Thoracic aorta (tissue), 2 donors: Measurements from ENCODE around the gene KRTAP10-10. TPM values are rescaled to one million over a fixed set of nuclear protein-coding genes. Genes with fewer than 3 reads are reported as not detected.

Source experiments
- ATAC-seq: fragments of 150-250 bp; one replicate; pipeline ENCODE4 v1.8.0; 2017; ENCODE audit warnings: low read depth; ENCODE audit not compliant: insufficient number of reproducible peaks, low FRiP score
- DNase-seq: peaks from one replicate; pipeline ENCODE4 v3.0.0-alpha.2; 2020; ENCODE audit warnings: low spot score
- H3K27ac ChIP-seq, 2 donors: fragments of 200-600 bp; sonication (generic); 1 replicate in 1 of 2; 2 replicates in 1 of 2; pipeline ENCODE4 v1.5.1; 2016; ENCODE audit warnings: mild to moderate bottlenecking in 2 of 2, moderate library complexity in 2 of 2
- H3K27me3 ChIP-seq: fragments of 200-600 bp; sonication (generic); replicated peaks from 2 replicates; pipeline ENCODE4 v1.6.0; 2016; ENCODE audit warnings: mild to moderate bottlenecking; ENCODE audit not compliant: insufficient read depth
- H3K36me3 ChIP-seq: fragments of 200-600 bp; sonication (generic); one replicate; pipeline ENCODE4 v1.5.1; 2016
- H3K4me1 ChIP-seq, 2 donors: fragments of 200-600 bp; sonication (generic); 1 replicate in 1 of 2; 2 replicates in 1 of 2; pipeline versions ENCODE4 v1.5.1 to v1.6.0; 2016; ENCODE audit warnings: low read depth in 2 of 2, mild to moderate bottlenecking in 1 of 2; ENCODE audit not compliant: control insufficient read depth in 1 of 2
- H3K4me3 ChIP-seq: fragments of 200-600 bp; sonication (generic); 2 replicates; pipeline ENCODE4 v1.5.1; 2016; ENCODE audit warnings: mild to moderate bottlenecking
- H3K9me3 ChIP-seq: fragments of 200-600 bp; sonication (generic); 2 replicates; pipeline ENCODE4 v1.5.1; 2016
- CTCF ChIP-seq: fragments of 200-600 bp; sonication (generic); IDR thresholded peaks from one replicate; pipeline ENCODE4 v1.5.1; 2019; ENCODE audit warnings: antibody characterized with exemption
- total RNA-seq, 2 donors: library from RNA; depleted of rRNA; stranded (reverse); fragments of >200 nt; gene quantifications; one replicate each; pipeline versions ENCODE4 v1.1.0 to v1.2.3, GENCODE V29; 2016

KRTAP10-10 gene
- total RNA-seq, 2 donors from 2014 or later, result not detected

GRCh38 chr21:44653123-44653522, 16.0 kb downstream of the KRTAP10-10 start:
- H3K9me3 ChIP-seq, result peaks cover 3% of the 10 kb centered on the region
- no peak for DNase-seq
- H3K4me3 ChIP-seq, result no peak overlapping the region
- no peak overlapping the region for H3K27ac ChIP-seq
- H3K36me3 ChIP-seq, result no peaks in the 10 kb centered on the region
- no peaks in the 10 kb centered on the region for H3K4me1 ChIP-seq
- no peaks in the 10 kb centered on the region for H3K27me3 ChIP-seq
- no peak for TF ChIP-seq CTCF
- no peak for ATAC-seq

GRCh38 chr21:44653656-44654575, 16.8 kb downstream of the KRTAP10-10 start:
- H3K36me3 ChIP-seq, result no peaks in the 10 kb centered on the region
- TF ChIP-seq CTCF, result no peak
- H3K4me1 ChIP-seq, result no peaks in the 10 kb centered on the region
- no peaks in the 10 kb centered on the region for H3K27me3 ChIP-seq
- ATAC-seq (no peak), DNase-seq (no peak)
- H3K9me3 ChIP-seq, result peaks cover 3% of the 10 kb centered on the region
- H3K27ac ChIP-seq, result no peak overlapping the region
- H3K4me3 ChIP-seq, result no peak overlapping the region

- Histone ChIP-seq H3K27ac (no peak within 1 kb of the TSS), H3K9me3 (peaks cover 3% of the 10 kb centered on the region), H3K27me3 (no peaks in the 10 kb centered on the region), H3K4me1 (no peaks in the 10 kb centered on the region), H3K4me3 (no peak within 1 kb of the TSS), H3K36me3 (no peaks in the 10 kb centered on the region)
- ATAC-seq, result no peak
- no peak for DNase-seq
- no peak for TF ChIP-seq CTCF
Measured at GRCh38 chr21:44654576-44655175, 17.5 kb downstream of the KRTAP10-10 start, which contains the start of gene KRTAP12-4. Gene KRTAP12-4 (minus strand): TSS chr21:44654659. CDS start chr21:44654614, 45 bp downstream.

- no peaks in the 10 kb centered on the region for H3K4me1 ChIP-seq
- TF ChIP-seq CTCF, result no peak
- H3K27me3 ChIP-seq, result no peaks in the 10 kb centered on the region
- DNase-seq, result no peak
- H3K36me3 ChIP-seq, result no peaks in the 10 kb centered on the region
- H3K4me3 ChIP-seq, result no peak overlapping the region
- no peak for ATAC-seq
- peaks cover 3% of the 10 kb centered on the region for H3K9me3 ChIP-seq
- no peak overlapping the region for H3K27ac ChIP-seq
Measured at GRCh38 chr21:44656868-44657267, 19.7 kb downstream of the KRTAP10-10 start.
